SK-N-SH (cell line): ENCODE data around the gene WDR64. TPM values are rescaled to one million over a fixed set of nuclear protein-coding genes. Genes with fewer than 3 reads are reported as not detected.

Experiments used
- CTCF ChIA-PET: fragments of 300-600, 350-600 bp; formaldehyde crosslinking; extraction: SDS; loops from one replicate; lab custom pipeline; 2021; lab: Yijun Ruan, JAX
- POLR2A ChIA-PET: fragments of 350-600 bp; sonication (Branson Sonifier 250); formaldehyde crosslinking; extraction: SDS; loops from one replicate; lab custom pipeline; 2020; ENCODE audit warnings: antibody characterized with exemption, inconsistent platforms; lab: Yijun Ruan, JAX
- DNase-seq: peaks from one replicate; pipeline ENCODE4 v3.0.0; 2012
- H2AFZ ChIP-seq: fragments of 200-600 bp; sonication (generic); 2 replicates; pipeline ENCODE4 v1.8.1; 2016; ENCODE audit warnings: antibody characterized with exemption, mild to moderate bottlenecking, low read depth
- H3F3A ChIP-seq: fragments of 200-600 bp; sonication (generic); replicated peaks from 2 replicates; pipeline ENCODE3; 2016; ENCODE audit warnings: antibody characterized with exemption, mild to moderate bottlenecking; ENCODE audit not compliant: insufficient read depth
- H3K27ac ChIP-seq, 2 experiments: fragments of 200-500 bp in 1 of 2; fragments of 200-600 bp in 1 of 2; sonication (Bioruptor generic) in 1 of 2; sonication (generic), shearing (Covaris generic) in 1 of 2; 2 replicates each; pipeline versions ENCODE4 v1.5.1 to v1.6.1; 2014 to 2016; ENCODE audit warnings: low read depth in 2 of 2, inconsistent platforms in 1 of 2, low read length in 1 of 2, mild to moderate bottlenecking in 1 of 2, mixed read lengths in 1 of 2
- H3K27me3 ChIP-seq: fragments of 200-600 bp; sonication (generic), shearing (Covaris generic); 2 replicates; pipeline ENCODE4 v1.6.1; 2016; ENCODE audit warnings: mixed run types; ENCODE audit not compliant: insufficient read depth
- H3K36me3 ChIP-seq, 2 experiments: fragments of 200-500 bp in 1 of 2; fragments of 200-600 bp in 1 of 2; sonication (Bioruptor generic) in 1 of 2; sonication (generic) in 1 of 2; replicated peaks in 1 of 2; 2 replicates each; pipeline versions ENCODE3 to v1.5.1; 2014 to 2016; ENCODE audit warnings: low read length in 1 of 2, mild to moderate bottlenecking in 1 of 2; ENCODE audit not compliant: insufficient read depth in 2 of 2, control insufficient read depth in 1 of 2
- H3K4me1 ChIP-seq, 2 experiments: fragments of 200-500 bp in 1 of 2; fragments of 200-600 bp in 1 of 2; sonication (Bioruptor generic) in 1 of 2; sonication (generic), shearing (Covaris generic) in 1 of 2; 2 replicates each; pipeline versions ENCODE4 v1.5.1 to v1.6.1; 2014 to 2016; ENCODE audit warnings: low read depth in 1 of 2, low read length in 1 of 2, mixed run types in 1 of 2; ENCODE audit not compliant: insufficient read depth in 2 of 2, control insufficient read depth in 1 of 2
- H3K4me2 ChIP-seq: fragments of 200-600 bp; sonication (generic), shearing (Covaris generic); 2 replicates; pipeline ENCODE4 v1.6.1; 2017; ENCODE audit warnings: mixed run types
- H3K4me3 ChIP-seq, 2 experiments: fragments of 200-500 bp in 1 of 2; fragments of 200-600 bp in 1 of 2; sonication (Bioruptor generic) in 1 of 2; sonication (generic), shearing (Covaris generic) in 1 of 2; 2 replicates each; pipeline versions ENCODE4 v1.5.1 to v1.8.1; 2014 to 2016; ENCODE audit warnings: low read depth in 2 of 2, inconsistent platforms in 1 of 2, low read length in 1 of 2, mild to moderate bottlenecking in 1 of 2, mixed read lengths in 1 of 2, moderate library complexity in 1 of 2
- H3K79me2 ChIP-seq: fragments of 200-600 bp; sonication (generic); 2 replicates; pipeline ENCODE4 v1.8.1; 2017; ENCODE audit warnings: mild to moderate bottlenecking; ENCODE audit not compliant: insufficient read depth
- H3K9ac ChIP-seq: fragments of 200-600 bp; sonication (generic); 2 replicates; pipeline ENCODE4 v1.6.1; 2017; ENCODE audit warnings: mixed run types
- H3K9me2 ChIP-seq: fragments of 200-600 bp; sonication (generic); 2 replicates; pipeline ENCODE4 v1.6.1; 2017; ENCODE audit warnings: mixed run types
- H3K9me3 ChIP-seq: fragments of 200-600 bp; sonication (generic); 2 replicates; pipeline ENCODE4 v1.6.1; 2017; ENCODE audit warnings: mixed run types, mild to moderate bottlenecking, moderate library complexity
- H4K20me1 ChIP-seq: fragments of 200-600 bp; sonication (generic); 2 replicates; pipeline ENCODE4 v1.6.1; 2017; ENCODE audit warnings: mild to moderate bottlenecking, mixed run types; ENCODE audit not compliant: insufficient read depth
- CTCF ChIP-seq: fragments of 200-600 bp; sonication (generic); IDR thresholded peaks from 2 replicates; pipeline ENCODE4 v1.6.1; 2017; ENCODE audit warnings: antibody characterized with exemption, mild to moderate bottlenecking, moderate library complexity
- ELF1 ChIP-seq: IDR thresholded peaks from 2 replicates; pipeline ENCODE4 v1.4.0; 2012
- FOSL2 ChIP-seq: IDR thresholded peaks from 2 replicates; pipeline ENCODE4 v1.4.0; 2012; ENCODE audit warnings: low read depth, mild to moderate bottlenecking, moderate library complexity, borderline replicate concordance
- FOXM1 ChIP-seq: IDR thresholded peaks from 2 replicates; pipeline ENCODE4 v1.4.0; 2012; ENCODE audit warnings: low read depth, mild to moderate bottlenecking
- GABPA ChIP-seq: IDR thresholded peaks from 2 replicates; pipeline ENCODE4 v1.4.0; 2012; ENCODE audit warnings: low read depth, mild to moderate bottlenecking
- JUND ChIP-seq: IDR thresholded peaks from 2 replicates; pipeline ENCODE4 v1.4.0; 2012
- MAX ChIP-seq: IDR thresholded peaks from 2 replicates; pipeline ENCODE4 v1.4.0; 2012; ENCODE audit warnings: low read depth
- MEF2A ChIP-seq: IDR thresholded peaks from 2 replicates; pipeline ENCODE4 v1.4.0; 2012; ENCODE audit warnings: low read depth, borderline replicate concordance
- MXI1 ChIP-seq: IDR thresholded peaks from 2 replicates; pipeline ENCODE4 v1.6.1; 2012; ENCODE audit warnings: mild to moderate bottlenecking, low read depth, low read length, improper control_type of control experiment
- NFIC ChIP-seq: IDR thresholded peaks from 2 replicates; pipeline ENCODE4 v1.4.0; 2012; ENCODE audit warnings: borderline replicate concordance
- NRF1 ChIP-seq: IDR thresholded peaks from 2 replicates; pipeline ENCODE4 v1.6.1; 2012; ENCODE audit warnings: low read depth, mild to moderate bottlenecking, low read length
- PBX3 ChIP-seq: IDR thresholded peaks from 2 replicates; pipeline ENCODE4; 2012
- RAD21 ChIP-seq: IDR thresholded peaks from 2 replicates; pipeline ENCODE4 v1.6.1; 2012; ENCODE audit warnings: mild to moderate bottlenecking, low read length
- RCOR1 ChIP-seq: fragments of 150-350 bp; IDR thresholded peaks from 2 replicates; pipeline ENCODE4 v1.6.1; 2017; ENCODE audit warnings: antibody characterized with exemption, low read length
- RFX5 ChIP-seq: IDR thresholded peaks from 2 replicates; pipeline ENCODE4 v1.6.1; 2012; ENCODE audit warnings: mild to moderate bottlenecking, improper control_type of control experiment, low read length
- SIN3A ChIP-seq: IDR thresholded peaks from 2 replicates; pipeline ENCODE4 v1.6.1; 2012; ENCODE audit warnings: low read depth, mild to moderate bottlenecking, low read length, moderate library complexity, borderline replicate concordance
- SMC3 ChIP-seq: IDR thresholded peaks from 2 replicates; pipeline ENCODE4 v1.6.1; 2012; ENCODE audit warnings: low read depth, low read length, improper control_type of control experiment
- TAF1 ChIP-seq: IDR thresholded peaks from 2 replicates; pipeline ENCODE4 v1.6.1; 2012; ENCODE audit warnings: low read depth, mild to moderate bottlenecking, low read length, moderate library complexity, borderline replicate concordance
- YY1 ChIP-seq: IDR thresholded peaks from 2 replicates; pipeline ENCODE4 v1.4.0; 2012; ENCODE audit warnings: low read depth, mild to moderate bottlenecking
- ZBTB33 ChIP-seq: IDR thresholded peaks from 2 replicates; pipeline ENCODE4 v1.4.0; 2012; ENCODE audit warnings: low read depth, borderline replicate concordance
- WGBS: methylation state at CpG from one replicate; pipeline ENCODE4 v1.1.6; 2017; ENCODE audit warnings: low lambda C conversion rate; 5-methylcytosine and 5-hydroxymethylcytosine counted together
- polyA plus RNA-seq, 3 experiments: library from polyadenylated mRNA; depleted of rRNA; stranded (reverse); fragments of >200 nt; gene quantifications; 2 replicates each; pipeline ENCODE4 v1.2.3, GENCODE V29; 2012

The WDR64 gene
- polyA plus RNA-seq, 1 of the 3 experiments (the other 2 are of a cell fraction): not detected

GRCh38 chr1:241641773-241642592, 10.1 kb upstream of the WDR64 start (continued):
- TF ChIP-seq SIN3A (no peak), SMC3 (no peak), RCOR1 (no peak), ZBTB33 (no peak), ELF1 (no peak), TAF1 (no peak), MEF2A (no peak), MXI1 (no peak)

GRCh38 chr1:241642593-241642944, 9.5 kb upstream of the WDR64 start:
- ChIA-PET POLR2A (no interaction called here), CTCF (interaction anchor here (0.6 to 1.9 kb wide), 4 partner anchors 13 to 119 kb away, joined by 3 to 7 read pairs (median 3); no protein-coding TSS in a partner anchor)
- no peaks in the 10 kb centered on the region for H3K9me2 ChIP-seq
- H3F3A ChIP-seq: no peaks in the 10 kb centered on the region
- TF ChIP-seq NFIC: no peak
- TF ChIP-seq FOSL2: no peak
- no peak for TF ChIP-seq JUND
- no peak for TF ChIP-seq PBX3
- TF ChIP-seq CTCF: no peak
- no peak for TF ChIP-seq RAD21
- no peak for TF ChIP-seq RFX5
- no peak for TF ChIP-seq FOXM1
- TF ChIP-seq NRF1: no peak
- no peak for TF ChIP-seq MAX
- TF ChIP-seq MXI1: no peak
- no peak for TF ChIP-seq SMC3
- no peak for TF ChIP-seq MEF2A
- no peak for TF ChIP-seq RCOR1
- no peak for TF ChIP-seq GABPA
- no peak for TF ChIP-seq TAF1
- no peak for TF ChIP-seq YY1
- no peak overlapping the region for H3K9ac ChIP-seq
- H3K4me2 ChIP-seq: no peak overlapping the region
- no peak overlapping the region for H3K27ac ChIP-seq
- no peak for DNase-seq
- H3K79me2 ChIP-seq: peaks cover 19% of the 10 kb centered on the region
- no peak overlapping the region for H2AFZ ChIP-seq
- no peaks in the 10 kb centered on the region for H3K27me3 ChIP-seq
- H3K4me3 ChIP-seq: no peak overlapping the region
- H3K4me1 ChIP-seq: peaks cover 5 to 14% of the 10 kb centered on the region in 2 experiments
- H4K20me1 ChIP-seq: no peaks in the 10 kb centered on the region
- 68% methylated on average over 1 of the region's 1 CpG for WGBS
- no peaks in the 10 kb centered on the region for H3K9me3 ChIP-seq
- no peaks in the 10 kb centered on the region for H3K36me3 ChIP-seq
